SK-N-SH treated with all-trans-retinoic acid at 6 μM for 48 hours (cell line): ENCODE measurements around the gene IL22.

Experiments
- ATAC-seq: fragments of 200-7000 bp; cut with Tn5 transposase; 3 replicates; pipeline ENCODE4 v1.9.1; 2020; ENCODE audit warnings: mild to moderate bottlenecking, moderate library complexity
- ARNTL ChIP-seq: fragments of 450-650 bp; formaldehyde crosslinking; IDR thresholded peaks from 2 replicates; pipeline ENCODE4 v1.5.0; 2020; ENCODE audit warnings: low read depth, mild to moderate bottlenecking, moderate library complexity, borderline replicate concordance
- BACH2 ChIP-seq: fragments of 250-450 bp; sonication (Bioruptor Pico); IDR thresholded peaks from 2 replicates; pipeline ENCODE4 v1.9.0; 2021; ENCODE audit warnings: mild to moderate bottlenecking, borderline replicate concordance
- CREB5 ChIP-seq: fragments of 250-450 bp; sonication (Bioruptor Pico); IDR thresholded peaks from 2 replicates; pipeline ENCODE4 v1.5.1; 2020; ENCODE audit warnings: low read depth, mild to moderate bottlenecking, moderate library complexity
- CSDC2 ChIP-seq: fragments of 250-450 bp; sonication (Bioruptor Pico); IDR thresholded peaks from 2 replicates; pipeline ENCODE4 v1.5.0; 2020; ENCODE audit warnings: mild to moderate bottlenecking, moderate library complexity
- CSRNP3 ChIP-seq: fragments of 250-450 bp; sonication (Bioruptor Pico); IDR thresholded peaks from 2 replicates; pipeline ENCODE4 v1.5.1; 2021; ENCODE audit warnings: mild to moderate bottlenecking, moderate library complexity
- ESRRG ChIP-seq: fragments of 250-450 bp; sonication (Bioruptor Pico); IDR thresholded peaks from 2 replicates; pipeline ENCODE4 v1.6.1; 2021; ENCODE audit warnings: mild to moderate bottlenecking
- GLIS3 ChIP-seq: fragments of 250-450 bp; sonication (Bioruptor Pico); IDR thresholded peaks from 2 replicates; pipeline ENCODE4 v1.5.0; 2020; ENCODE audit warnings: mild to moderate bottlenecking, moderate library complexity
- ISL1 ChIP-seq: fragments of 250-450 bp; sonication (Bioruptor Pico); IDR thresholded peaks from 2 replicates; pipeline ENCODE4 v2.1.2; 2022; ENCODE audit warnings: mild to moderate bottlenecking, moderate library complexity
- OSR1 ChIP-seq: fragments of 250-450 bp; sonication (Bioruptor Pico); IDR thresholded peaks from 2 replicates; pipeline ENCODE4 v1.8.0; 2022; ENCODE audit warnings: moderate library complexity, mild to moderate bottlenecking, inconsistent platforms
- PATZ1 ChIP-seq: fragments of 250-450 bp; sonication (Bioruptor Pico); IDR thresholded peaks from 2 replicates; pipeline ENCODE4 v1.8.0; 2020; ENCODE audit warnings: mild to moderate bottlenecking, moderate library complexity, borderline replicate concordance
- POU6F1 ChIP-seq: fragments of 250-450 bp; sonication (Bioruptor Pico); IDR thresholded peaks from 2 replicates; pipeline ENCODE4 v1.8.0; 2021; ENCODE audit warnings: low read depth, mild to moderate bottlenecking, moderate library complexity, borderline replicate concordance
- PPARA ChIP-seq: fragments of 250-450 bp; sonication (Bioruptor Pico); IDR thresholded peaks from 2 replicates; pipeline ENCODE4 v1.5.0; 2020; ENCODE audit warnings: mild to moderate bottlenecking, borderline replicate concordance
- RARB ChIP-seq: fragments of 250-450 bp; sonication (Bioruptor Pico); IDR thresholded peaks from 2 replicates; pipeline ENCODE4 v1.8.0; 2021; ENCODE audit warnings: mild to moderate bottlenecking, moderate library complexity
- SNAI2 ChIP-seq: fragments of 250-450 bp; sonication (Bioruptor Pico); IDR thresholded peaks from 2 replicates; pipeline ENCODE4 v1.5.0; 2020; ENCODE audit warnings: mild to moderate bottlenecking, moderate library complexity
- TCF4 ChIP-seq: fragments of 250-450 bp; sonication (Bioruptor Pico); IDR thresholded peaks from 2 replicates; pipeline ENCODE4 v1.8.0; 2021; ENCODE audit warnings: mild to moderate bottlenecking, moderate library complexity, borderline replicate concordance
- TSHZ2 ChIP-seq: fragments of 250-450 bp; sonication (Bioruptor Pico); IDR thresholded peaks from 2 replicates; pipeline ENCODE4 v1.5.0; 2020; ENCODE audit warnings: mild to moderate bottlenecking, moderate library complexity
- ZC3H10 ChIP-seq: fragments of 250-450 bp; sonication (Bioruptor Pico); IDR thresholded peaks from 2 replicates; pipeline ENCODE4 v1.5.1; 2021; ENCODE audit warnings: mild to moderate bottlenecking, moderate library complexity
- ZFP3 ChIP-seq: fragments of 250-450 bp; sonication (Bioruptor Pico); IDR thresholded peaks from 2 replicates; pipeline ENCODE4 v1.5.0; 2020; ENCODE audit warnings: mild to moderate bottlenecking, moderate library complexity
- ZFP30 ChIP-seq: fragments of 450-650 bp; formaldehyde crosslinking; IDR thresholded peaks from 2 replicates; pipeline ENCODE4 v1.5.0; 2022; ENCODE audit warnings: mild to moderate bottlenecking, moderate library complexity
- ZNF565 ChIP-seq: fragments of 450-650 bp; formaldehyde crosslinking; conservative IDR thresholded peaks from 2 replicates; pipeline ENCODE4 v1.5.0; 2020; ENCODE audit warnings: low read depth, mild to moderate bottlenecking, moderate library complexity
- ZNF70 ChIP-seq: fragments of 450-650 bp; formaldehyde crosslinking; IDR thresholded peaks from 2 replicates; pipeline ENCODE4 v1.5.0; 2020; ENCODE audit warnings: mild to moderate bottlenecking, moderate library complexity
- ZNF8 ChIP-seq: fragments of 450-650 bp; formaldehyde crosslinking; IDR thresholded peaks from 2 replicates; pipeline ENCODE4 v1.5.0; 2020; ENCODE audit warnings: mild to moderate bottlenecking, moderate library complexity

Gene IL22

GRCh38 chr12:68227356-68227755 is 26.0 kb downstream of the IL22 start:
- TF ChIP-seq CSRNP3 (CRISPR knock-in tag) (no peak), BACH2 (CRISPR knock-in tag) (no peak), ZFP30 (CRISPR knock-in tag) (no peak), ESRRG (CRISPR knock-in tag) (no peak), GLIS3 (CRISPR knock-in tag) (no peak), PATZ1 (CRISPR knock-in tag) (no peak), OSR1 (CRISPR knock-in tag) (no peak), RARB (CRISPR knock-in tag) (no peak), PPARA (CRISPR knock-in tag) (no peak), TCF4 (no peak), ISL1 (CRISPR knock-in tag) (no peak), POU6F1 (CRISPR knock-in tag) (no peak), ZNF70 (CRISPR knock-in tag) (no peak), ZFP3 (CRISPR knock-in tag) (no peak), ZC3H10 (no peak), ARNTL (CRISPR knock-in tag) (no peak), ZNF565 (CRISPR knock-in tag) (no peak), TSHZ2 (CRISPR knock-in tag) (no peak), CSDC2 (no peak), ZNF8 (CRISPR knock-in tag) (no peak)
- ATAC-seq, result no peak

GRCh38 chr12:68225576-68226476 is 27.6 kb downstream of the IL22 start, which contains the start of gene IL26:
IL26 (minus strand) TSS chr12:68225810; CDS start chr12:68225756, 54 bp downstream.
- no peak for ATAC-seq
- TF ChIP-seq CSDC2, result no peak
- no peak for TF ChIP-seq GLIS3 (CRISPR knock-in tag)
- TF ChIP-seq ZFP3 (CRISPR knock-in tag), result no peak
- no peak for TF ChIP-seq ESRRG (CRISPR knock-in tag)

- ATAC-seq, result no peak
- TF ChIP-seq POU6F1 (CRISPR knock-in tag), result no peak
- no peak for TF ChIP-seq PATZ1 (CRISPR knock-in tag)
- TF ChIP-seq SNAI2 (CRISPR knock-in tag), result no peak
- no peak for TF ChIP-seq PPARA (CRISPR knock-in tag)
- no peak for TF ChIP-seq OSR1 (CRISPR knock-in tag)
- no peak for TF ChIP-seq CREB5
Measured at GRCh38 chr12:68224613-68225285, 28.7 kb downstream of the IL22 start.
